ENCODE data around the gene E2F1.

DNA sequence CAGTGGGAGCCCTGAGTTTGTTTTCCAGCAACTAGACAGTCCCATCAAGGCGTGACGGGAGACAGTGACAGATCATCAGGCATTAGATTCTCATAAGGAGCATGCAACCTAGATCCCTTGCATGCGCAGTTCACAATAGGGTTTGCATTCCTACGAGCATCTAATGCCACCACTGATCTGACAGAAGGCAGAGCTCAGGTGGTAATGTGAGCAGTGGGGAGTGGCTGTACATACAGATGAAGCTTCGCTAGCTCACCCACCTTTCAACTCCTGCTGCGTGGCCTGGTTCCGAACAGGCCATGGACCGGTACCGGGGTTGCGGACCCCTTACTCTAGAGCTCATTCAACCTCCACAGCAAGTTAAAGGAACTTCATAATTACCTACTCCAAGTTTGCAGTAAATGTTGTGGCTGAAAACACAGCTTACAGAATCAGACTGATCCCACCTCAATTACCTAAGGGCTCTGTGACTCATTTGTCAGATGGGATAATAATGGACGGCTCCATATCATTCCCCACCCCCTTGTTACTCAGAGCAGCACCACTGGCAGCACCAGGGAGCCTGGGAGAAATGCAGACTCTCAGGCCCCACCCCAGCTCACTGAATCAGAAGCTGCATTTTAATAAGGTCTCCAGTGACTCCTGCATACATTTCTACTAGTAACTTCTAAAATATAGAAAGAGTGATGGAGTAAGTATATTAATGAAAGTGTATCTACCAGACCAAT is 18.2 kb upstream of the E2F1 start:
- TF ChIP-seq POLR2A (IDR thresholded peaks at IDR 0.05) = no peak
- TF ChIP-seq EP300 (IDR thresholded peaks at IDR 0.05) = no peak
- no peak for TF ChIP-seq CTCF (IDR thresholded peaks at IDR 0.05)

Measured in ovary (tissue), 3 donors.